T-helper 2 cell (primary cell): ENCODE data around the gene SPATA21.
A peak's percentile ranks its signal among the peaks of the same experiment; 100 is the strongest.
"Not testable (repeated sequence)": the region's sequence is repeated elsewhere in the genome, so short reads cannot be mapped to it uniquely, and the experiment has no call there.

ENCODE experiments used
- DNase-seq, 5 experiments: peaks; one replicate each; pipeline versions ENCODE4 v3.0.0 to v3.0.0-alpha.2; 2012 to 2022

SPATA21 gene

DNA sequence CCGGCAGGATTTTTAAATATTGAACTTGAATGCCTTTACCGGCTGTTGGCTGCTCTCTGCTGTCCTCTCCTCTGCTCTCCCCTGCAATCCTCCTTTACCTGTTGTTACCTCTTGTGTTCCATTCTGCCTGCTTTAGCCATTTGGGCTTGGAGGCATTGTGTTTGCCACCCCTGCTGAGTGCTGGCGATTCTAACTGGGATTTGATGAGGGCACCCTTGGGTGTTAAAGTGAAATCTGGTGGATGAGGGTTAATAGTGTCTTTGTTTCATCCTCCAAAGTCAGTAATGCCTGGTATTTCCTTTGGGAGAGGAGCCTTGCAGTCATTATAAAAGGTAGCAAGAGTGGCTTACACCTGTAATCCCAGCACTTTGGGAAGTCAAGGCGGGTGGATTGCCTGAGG, 60.3 kb downstream of the SPATA21 start:
- no peak for DNase-seq

DNA sequence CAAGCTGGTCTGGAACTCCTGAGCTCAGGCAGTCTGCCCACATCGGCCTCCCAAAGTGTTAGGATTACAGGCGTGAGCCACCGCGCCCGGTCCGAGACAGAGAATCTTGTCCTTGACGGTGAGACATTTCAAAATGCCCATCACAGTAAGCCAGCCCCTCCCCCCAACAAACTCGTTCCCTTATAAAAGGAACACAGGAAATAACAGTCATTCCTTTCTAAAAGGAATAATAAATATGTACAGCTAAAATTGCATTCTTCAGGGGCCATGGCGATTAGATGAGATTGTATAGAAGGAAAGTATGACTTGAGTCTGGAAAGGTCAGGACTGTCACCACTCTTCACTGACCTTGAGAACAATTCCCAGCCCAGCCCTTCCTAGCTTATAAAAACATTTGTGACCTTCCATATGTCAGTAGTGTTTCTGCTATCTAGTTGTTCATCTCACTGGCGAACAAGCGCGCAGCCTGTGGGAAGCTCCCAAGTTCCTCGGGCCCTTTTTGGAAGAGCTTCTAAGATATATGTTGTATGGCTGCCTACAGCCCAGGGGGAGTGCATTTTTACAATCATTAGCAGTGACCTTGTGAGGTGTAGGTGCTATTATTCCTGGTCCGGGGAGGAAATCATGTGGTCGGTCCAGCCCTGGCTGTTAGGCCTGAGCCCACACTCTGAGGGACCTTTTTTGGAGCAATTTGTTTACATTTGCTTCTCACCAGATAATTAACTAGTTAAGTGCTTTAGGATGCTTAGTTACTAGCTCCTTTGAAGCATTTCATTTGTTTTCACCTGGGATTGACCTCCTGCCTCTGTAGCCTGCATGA, 61.5 kb downstream of the SPATA21 start:
- no peak for DNase-seq

DNA sequence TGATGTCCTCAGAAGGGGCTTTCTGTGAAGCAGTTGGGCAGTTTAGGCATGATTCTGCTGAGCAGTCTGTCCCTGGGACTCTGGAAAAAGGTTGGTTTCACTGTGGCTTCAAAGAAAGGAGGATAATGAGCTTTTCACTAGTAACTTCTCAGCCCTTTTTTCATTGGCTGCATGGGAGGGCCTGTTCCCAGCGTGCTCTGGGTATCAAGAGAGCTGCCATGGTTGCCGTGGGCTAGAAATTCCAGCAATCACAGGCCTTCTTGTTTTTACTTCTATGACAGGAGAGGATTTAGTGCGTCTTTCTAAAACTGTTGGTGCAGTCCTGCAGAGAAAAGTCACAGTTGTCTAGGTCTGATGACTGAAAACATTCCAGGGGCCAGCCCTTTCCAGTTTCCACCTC, 63.0 kb downstream of the SPATA21 start:
- DNase-seq, result no peak

DNA sequence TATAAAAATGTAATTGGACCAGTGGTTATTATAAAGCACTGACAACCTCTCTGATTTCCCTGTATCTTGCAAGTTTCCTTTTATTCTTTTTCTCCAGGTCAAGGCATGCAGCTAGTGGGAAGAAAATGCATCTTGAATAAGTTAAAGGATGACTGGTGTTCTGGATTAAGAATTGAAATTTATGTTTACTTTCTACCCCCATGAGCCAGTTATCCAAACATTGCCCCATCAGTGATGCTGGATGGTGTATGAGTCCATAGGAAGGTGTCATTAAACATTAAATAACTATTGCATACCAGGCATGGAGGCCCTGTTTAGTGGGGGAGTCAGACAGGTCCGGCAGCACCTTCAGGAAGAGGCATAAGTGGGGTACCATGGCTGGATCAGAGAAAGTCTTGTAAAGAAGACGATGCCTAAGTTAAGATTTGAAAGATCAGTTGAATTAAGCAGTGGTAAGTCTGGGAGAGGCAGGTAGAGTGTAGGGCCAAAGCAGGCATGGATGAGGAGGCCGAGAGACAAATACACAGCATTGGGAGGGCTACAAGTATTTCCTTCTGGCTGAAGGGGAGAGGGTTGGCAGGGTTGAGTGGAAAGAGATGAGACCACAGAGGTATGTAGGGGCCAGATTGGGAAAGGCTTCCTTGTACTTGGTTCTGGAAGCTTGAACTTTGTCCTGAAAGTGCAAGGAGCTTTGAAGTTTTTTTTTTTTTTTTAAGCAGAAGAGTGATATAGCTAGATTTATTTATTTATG, 64.5 kb downstream of the SPATA21 start:
- DNase-seq, result no peak

DNA sequence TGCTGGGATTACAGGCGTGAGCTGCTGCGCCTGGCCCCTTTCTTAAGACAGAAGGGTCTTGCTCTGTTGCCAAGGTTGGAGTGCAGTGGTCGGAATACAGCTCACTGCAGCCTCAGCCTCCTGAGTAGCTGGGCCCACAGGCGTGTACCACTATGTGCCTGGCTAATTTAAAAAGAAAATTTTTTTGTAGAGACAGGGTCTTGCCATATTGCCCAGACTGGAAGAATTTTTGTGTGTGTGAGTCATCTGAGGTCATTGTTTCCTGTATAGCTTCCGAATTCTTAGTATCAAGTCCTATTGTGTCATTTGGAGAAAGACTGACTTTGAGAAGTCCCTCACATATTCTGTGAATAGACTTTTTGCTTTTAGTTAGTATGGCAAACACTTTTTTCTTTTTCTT, 65.5 kb downstream of the SPATA21 start:
- peak in 1 of 5 experiments; percentile 74 for DNase-seq

DNA sequence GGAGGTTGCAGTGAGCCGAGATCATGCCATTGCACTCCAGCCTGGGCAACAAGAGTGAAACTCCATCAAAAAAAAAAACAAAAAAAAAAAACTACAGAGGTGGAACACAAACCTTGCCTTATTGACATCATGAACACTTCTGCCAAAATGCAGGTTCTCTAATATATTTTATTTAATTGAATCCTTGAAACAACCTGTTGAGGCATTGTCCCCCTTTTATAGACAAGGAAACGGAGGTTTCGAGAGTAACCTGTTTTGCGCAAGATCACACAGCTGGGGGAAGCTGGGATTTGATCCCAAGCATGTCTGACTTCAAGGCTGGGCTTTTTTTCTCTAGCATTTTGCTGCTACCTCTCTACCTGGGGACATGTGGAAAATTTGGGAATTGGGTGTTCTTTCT, 67.4 kb downstream of the SPATA21 start:
- no peak for DNase-seq

DNA sequence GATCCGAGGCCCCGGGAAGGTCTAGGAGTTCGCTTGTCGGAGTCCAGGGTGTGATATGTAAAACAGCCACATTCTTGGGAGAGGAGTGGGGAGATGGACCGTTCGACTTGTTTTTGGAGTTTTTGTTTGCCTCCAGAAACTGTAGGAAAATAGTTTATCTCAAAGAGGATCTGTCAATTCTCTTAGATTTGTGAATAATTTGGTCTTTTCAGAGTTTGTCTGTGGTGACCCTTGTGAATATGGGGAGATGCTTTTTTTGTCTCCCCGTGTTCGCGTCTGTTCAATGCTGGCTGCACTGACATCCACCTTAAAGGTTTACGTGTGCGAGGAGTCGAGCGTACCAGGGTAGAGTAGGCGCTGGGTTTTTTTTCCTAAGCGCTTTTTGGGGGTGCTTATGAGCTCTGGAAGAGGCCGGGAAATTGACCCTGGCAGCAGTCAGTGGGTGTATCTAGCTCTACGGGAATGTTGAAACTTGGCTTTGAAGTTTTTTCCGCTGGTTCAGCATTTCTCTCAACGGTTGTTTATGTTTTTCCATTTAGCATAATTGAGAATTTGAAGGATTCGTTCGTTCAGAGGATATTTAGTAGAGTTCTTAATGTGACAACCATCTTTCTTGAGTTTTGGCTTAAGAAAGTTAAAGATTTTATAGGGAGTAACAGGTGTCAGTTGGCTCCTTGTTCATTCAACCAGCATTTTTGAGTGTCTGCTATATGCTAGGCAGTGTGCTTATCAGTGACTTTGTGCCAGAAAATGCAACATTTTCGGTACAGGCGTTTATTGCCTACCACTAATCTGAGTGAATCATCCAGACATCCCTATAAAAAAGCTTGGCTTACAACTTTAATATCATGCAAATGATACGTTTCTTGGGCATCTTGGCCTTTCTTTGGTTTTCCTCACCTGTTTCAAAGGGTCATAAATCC, 69.0 kb downstream of the SPATA21 start:
- DNase-seq, result peak in 1 of 5 experiments; percentile 43

DNA sequence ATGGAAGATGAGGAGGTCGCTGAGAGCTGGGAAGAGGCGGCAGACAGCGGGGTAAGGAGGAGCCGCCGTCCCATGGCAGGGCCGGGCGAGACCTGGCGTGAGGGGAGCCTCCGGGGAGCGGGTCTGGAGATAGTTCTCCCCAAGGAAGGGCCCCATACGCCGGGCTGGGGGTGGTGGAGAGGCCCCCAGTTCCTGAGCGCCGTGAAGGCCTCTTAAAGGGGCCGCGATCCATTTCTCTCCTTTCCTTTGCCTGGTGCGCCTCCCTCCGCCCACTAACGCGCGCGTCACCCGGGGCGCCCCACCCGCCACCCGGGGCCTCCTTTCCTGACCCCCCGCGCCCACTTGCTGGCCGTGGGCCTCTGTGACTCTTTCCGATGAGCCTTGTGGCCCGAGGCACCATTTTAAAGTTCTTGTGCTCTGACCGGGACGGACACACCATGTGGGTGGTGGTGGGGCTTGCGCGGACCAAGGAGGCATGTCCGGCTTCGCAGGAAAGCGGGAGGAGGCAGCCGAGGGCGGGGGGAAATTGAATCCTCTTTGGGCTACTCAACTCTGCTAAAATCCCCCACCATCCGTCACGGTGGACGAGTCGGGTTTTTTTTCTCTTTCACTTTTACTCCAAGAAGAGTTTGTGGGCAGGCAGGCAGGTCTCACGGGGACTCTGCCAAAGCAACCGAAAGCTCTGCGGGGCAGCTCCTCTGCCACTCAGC, 69.8 kb downstream of the SPATA21 start:
- DNase-seq, result peak; percentile 59 to 91 (median 82)

DNA sequence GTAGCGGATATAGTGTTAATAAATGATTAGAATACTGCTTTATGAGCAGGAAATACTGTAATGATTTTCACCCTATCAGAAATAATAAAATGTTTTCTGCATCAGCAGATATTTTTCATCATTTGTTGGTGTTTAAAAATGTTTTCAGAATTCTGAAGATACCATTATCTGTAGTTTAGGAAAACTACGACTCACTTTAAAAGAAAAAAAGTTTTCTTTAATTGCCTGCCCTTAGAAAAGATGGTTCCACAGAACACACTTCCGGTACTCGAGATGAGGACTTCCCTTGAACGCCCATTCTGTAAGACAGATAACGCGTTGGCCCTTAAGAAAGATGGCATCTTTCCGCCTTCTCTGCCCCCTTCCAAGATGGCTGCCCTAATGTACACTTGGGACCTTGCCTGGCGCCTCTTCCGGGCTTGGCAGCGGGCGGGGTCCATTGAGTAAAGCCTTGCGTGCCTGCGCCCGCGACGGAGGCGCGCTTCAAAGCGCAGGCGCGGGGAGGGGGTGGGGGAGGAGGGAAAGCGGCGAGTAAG, 70.4 kb downstream of the SPATA21 start, which contains the start of gene SZRD1:
TSS of gene SZRD1 (plus strand) at position 521 of the 536 bp plus-strand sequence. CDS start 16 bp downstream, outside the sequence.
- peak; percentile 87 to 100 (median 95) for DNase-seq

DNA sequence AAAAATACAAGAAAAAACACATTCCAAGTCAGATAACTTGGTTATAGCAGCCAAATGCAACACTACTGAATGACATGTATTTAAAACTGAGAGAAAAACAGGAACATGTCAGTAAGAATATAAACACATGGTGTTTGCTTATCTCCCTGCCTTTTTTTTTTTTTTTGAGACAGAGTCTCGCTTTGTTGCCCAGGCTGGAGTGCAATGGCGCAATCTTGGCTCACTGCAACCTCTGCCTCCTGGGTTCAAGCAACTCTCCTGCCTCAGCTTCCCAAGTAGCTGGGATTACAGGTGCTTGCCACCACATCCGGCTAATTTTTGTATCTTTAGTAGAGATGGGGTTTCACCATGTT, 72.1 kb downstream of the SPATA21 start:
- DNase-seq, result not testable (repeated sequence)

DNA sequence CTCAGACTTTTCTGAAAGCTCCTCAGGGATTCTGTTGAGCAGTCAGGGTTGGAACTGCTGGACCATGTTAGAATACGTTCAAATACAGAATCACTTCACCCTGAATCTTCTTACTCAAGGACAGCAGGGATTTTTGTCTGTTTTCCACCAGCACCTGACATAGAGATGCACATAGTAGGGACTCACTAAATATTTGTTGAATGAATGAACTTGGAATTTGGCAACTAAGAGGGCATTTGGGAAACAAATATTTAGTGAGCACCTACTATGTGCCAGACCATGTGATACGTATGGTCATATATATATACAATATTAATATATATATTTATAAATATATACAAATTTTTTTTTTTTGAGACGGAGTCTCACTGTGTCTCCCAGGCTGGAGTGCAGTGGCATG, 80.4 kb downstream of the SPATA21 start:
- DNase-seq, result no peak

DNA sequence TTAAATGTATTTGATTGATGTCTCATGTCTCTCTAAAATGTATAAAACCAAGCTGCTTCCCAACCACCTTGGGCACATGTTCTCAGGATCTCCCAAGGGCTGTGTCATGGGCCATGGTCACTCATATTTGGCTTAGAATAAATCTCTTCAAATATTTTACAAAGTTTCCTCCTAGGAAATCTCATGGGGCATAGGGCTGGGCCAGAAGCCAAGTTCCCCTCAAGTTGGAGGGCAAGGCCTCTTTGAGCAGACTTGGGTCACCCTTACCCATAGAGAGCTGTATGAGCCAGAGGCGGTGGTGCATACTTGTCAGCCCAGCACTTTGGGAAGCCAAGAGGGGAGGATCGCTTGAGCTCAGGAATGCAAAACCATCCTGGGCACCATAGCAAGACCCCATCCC, 82.6 kb downstream of the SPATA21 start:
- DNase-seq, result no peak

DNA sequence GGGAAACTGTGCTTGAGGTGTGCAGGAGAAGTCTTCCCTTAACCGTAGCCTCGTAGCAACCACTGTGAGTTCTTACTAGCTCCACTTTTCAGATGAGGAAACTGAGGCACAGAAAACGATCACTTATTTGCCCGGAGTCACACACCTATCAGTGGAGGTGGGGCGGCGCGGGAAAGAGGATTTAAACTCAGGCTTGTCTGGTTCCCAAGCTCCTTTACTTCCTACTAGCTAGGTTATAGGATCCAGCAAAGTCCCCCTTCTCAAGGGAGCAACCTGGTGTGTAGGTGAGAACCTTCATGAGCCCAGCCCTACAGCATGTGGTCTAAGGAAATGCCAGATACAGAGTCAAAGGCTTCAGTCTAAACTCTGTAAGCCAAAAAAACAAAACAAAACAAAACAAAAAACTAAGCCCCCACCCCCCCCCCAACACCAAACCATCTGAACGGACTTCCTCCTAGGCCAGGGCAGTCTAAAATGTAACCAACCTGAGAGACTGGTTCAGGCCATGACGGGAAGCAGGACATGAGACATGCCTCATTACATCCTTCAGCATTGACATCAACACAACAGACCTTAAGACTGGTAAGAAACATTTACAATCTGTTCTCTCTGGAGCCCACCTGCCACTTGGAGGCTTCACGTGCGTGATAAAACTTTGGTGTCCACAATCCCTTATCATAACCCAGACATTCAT, 84.2 kb downstream of the SPATA21 start:
- DNase-seq, result no peak

DNA sequence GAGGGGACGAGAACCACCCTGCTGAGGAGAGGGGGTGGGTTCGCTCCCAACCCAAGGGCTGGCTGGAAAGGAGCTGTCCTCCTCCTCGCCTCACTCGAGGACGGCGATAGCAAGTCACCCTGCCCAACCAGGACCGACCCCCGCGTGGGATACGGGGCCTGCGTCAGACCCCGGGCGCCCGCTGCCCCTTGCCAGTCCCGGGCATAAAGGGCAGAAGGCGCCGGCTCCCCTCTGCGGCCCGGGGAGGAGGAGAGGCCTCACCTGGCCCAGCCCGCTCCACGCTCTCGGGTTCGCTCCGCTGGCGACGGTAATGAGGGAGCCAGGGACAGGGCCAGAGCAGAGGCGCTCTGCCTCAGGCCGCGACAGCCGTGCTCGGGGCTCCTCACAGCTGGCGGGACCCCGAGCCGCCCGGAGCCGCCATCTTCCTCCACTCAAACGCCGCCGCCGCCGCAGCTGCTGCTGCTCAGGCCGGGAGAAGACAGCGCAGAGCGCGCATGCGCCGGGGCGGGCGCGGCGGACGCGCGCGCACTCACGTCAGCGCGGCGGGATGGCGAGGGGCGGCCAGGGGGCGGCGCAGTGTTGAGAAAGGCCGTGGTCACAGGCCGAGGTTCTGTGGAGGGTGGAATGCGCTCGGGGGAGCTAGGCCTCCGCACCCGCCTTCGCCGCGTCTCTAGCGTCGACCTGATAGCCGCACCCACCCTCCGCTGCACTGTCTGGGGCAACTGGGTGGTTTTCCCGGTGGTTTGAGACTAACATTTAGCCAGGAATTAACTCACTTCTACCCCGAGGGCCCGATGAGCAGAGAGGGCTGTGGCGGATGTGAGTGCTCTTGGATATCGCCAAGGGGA, 85.0 kb downstream of the SPATA21 start, which contains the start of gene FBXO42:
TSS of gene FBXO42 (minus strand) at position 487 of the 848 bp plus-strand sequence. CDS start 37,062 bp downstream, outside the sequence.
- DNase-seq, result peak; percentile 84 to 95 (median 88)

DNA sequence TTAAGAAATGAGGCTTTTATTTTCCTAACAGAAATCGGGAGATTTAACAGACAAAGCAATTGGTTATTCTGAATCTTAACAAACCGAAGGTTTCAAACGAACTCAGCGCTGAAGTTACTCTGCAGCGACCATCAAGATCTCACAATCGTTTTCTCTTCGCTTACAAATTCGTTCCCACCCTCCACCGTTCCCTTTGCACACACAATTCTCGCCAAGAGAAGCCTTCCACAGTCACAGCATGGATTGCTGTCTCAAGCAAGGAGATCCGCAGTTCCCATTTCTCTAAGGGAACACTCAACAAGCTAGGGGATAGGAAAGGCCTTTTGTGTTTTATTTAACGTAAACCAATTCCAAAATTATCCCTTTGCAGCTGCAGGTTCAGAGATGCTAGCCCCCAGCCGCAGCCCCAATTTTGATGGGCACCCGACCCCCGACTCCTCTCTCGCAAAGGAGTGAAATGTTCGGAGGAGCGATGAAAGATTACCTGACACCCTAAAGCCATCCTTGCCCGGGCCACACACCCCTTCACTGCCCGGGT, 85.7 kb downstream of the SPATA21 start:
- no peak for DNase-seq

DNA sequence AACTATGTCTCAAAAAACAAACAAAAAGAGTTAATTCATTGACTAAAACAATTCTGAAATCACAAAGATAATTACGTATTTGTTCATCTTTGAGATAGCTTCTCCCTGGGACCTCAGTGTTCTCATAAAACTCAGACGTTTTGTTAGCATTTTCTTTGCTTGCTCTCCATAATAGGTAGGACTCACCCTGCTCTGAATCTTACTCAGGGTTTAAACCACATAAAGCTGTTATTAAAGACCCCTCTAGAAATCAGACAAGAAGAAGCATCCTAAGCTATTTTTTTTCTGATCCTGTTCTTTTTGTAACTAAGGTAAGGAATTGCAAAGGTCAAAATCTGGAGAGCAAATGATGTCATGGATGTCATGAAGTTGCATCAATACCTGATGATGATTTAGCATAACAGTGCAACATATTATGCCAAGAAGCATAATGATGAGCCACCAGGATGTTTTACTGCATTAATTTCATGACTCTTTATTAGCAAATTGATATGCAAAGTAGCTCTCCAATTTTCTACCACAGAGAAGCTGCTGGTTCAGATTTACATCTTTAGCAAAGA, 87.3 kb downstream of the SPATA21 start:
- no peak for DNase-seq
